Globus pallidus (tissue), 1 donor: ENCODE data around the gene PERM1.
"Not testable (repeated sequence)": the region's sequence is repeated elsewhere in the genome, so short reads cannot be mapped to it uniquely, and the experiment has no call there.

Experiments
- DNase-seq: peaks from one replicate; pipeline ENCODE4 v3.0.0-alpha.2; 2015; ENCODE audit warnings: low spot score

Gene PERM1

DNA sequence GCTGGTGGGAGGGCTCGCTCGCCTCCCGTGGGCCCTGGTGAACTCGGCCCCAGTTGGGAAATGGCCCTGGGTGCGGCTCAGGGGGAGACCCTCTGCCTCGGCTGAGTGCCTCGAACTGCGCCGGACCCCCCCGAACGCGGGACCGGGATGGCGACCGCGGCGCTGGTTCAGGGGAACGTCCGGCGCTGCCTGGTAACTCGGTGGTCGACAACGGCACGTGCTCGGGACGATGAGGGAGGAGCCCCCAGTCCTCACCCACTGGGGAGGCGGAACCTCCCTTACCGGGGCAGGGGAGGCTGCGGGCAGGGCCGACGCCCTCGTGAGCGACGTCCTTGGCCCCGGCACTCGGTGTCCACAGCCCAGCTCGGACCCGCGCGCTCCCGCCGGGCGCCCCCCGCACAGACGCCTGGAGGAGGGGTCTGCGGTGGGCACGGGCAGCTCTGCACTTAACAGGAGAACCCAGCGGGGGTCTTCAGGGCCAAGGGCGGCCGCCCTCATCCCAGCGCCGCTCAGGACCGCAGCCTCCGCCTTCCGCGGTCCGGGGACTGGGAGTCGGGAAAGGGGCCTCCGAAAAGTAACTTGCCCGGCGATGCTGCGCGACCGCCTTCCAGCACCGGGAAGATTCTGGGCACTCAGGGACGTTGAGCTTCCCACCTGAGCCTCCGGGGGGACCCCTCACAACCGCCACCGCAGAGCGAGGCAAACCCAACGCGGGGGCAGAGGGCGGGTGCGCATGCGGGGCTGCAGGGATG lies 16.3 kb upstream of the PERM1 start:
- no peak for DNase-seq

DNA sequence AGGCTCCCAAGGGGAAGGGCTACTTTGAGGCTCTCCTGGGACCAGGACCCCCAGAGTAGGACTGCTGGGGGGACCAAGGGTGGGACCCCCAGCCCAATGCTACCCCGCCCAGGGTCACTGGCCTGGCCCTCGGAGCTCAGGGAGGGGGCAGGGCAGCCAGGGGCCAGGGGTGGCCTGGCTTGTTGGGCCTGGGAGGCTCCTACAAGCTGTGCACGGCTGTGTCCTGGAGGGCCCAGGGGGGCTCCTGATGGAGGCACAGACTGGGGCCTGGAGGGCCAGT lies 15.8 kb upstream of the PERM1 start:
- DNase-seq, result no peak

DNA sequence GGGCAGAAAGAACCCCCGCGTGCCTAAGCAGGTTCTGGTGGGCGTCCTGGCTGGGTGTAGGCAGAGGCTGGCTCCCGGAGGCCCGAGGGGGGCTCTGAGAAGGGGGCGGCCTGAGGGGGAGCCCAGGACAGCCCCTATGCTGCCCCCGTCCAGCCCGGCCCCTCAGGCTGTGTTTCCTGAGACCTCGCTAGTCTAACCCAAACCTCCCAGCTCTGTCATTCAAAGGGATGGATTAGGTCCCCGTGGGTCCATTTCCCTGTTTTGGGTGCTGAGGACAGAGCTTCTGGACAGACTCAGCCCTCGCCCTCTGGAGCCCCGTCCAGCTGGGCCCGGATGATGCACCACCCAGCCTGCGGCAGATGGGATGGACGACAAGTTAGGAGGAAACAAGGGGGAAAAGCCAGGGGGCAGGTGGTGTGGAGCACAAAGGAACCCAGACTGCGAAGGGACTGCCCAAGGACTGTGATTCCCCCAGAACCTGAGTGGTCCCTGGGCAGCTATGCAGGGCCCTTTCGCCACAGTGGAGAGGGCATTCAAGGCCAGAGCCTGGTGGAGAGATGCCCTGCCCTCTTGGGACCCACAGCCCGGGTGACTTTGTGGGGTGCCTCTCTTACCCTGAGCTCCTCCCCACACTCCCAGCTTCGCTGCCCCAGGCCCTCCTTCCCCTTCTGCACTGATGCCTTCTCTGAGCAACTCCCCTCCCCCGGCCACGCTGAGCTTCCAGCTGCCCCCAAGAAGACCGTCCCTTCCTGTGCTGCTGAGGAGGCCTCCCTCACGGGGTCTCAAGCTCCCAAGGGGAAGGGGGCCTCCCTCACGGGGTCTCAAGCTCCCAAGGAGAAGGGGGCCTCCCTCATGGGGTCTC lies 15.2 kb upstream of the PERM1 start:
- DNase-seq, result no peak

DNA sequence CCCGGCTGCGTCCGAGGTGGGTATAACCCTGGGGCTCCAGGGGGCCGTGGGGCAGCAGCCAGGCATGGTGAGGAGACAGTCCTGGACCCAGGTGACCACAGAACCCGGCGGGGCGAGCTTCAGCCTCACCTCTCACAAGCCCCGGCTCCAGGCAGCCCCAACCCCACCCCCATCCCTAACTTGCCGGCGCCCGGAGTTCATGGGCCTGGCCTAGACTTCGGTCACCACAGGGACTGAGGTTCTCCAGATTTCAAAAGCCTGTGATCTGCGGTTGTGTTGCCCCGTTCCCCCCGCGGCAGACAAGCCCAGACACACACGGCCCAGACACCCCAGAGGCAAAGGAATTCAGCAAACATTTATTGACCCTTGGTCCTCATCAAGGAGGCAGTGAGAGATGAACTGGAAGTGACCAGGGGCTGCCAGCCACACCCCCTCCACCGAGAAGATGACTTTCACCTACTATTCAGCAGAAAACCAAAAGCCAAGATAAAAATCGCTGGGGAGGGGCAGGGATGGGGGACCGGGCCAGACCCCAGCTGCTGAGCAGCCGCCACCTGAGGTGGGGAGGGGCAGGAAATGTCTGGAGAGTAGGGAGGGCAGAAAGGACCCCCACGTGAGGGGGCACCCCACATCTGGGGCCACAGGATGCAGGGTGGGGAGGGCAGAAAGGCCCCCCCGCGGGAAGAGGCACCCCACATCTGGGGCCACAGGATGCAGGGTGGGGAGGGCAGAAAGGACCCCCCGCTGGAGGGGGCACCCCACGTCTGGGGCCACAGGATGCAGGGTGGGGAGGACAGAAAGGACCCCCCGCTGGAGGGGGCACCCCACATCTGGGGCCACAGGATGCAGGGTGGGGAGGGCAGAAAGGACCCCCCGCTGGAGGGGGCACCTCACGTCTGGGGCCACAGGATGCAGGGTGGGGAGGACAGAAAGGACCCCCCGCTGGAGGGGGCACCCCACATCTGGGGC lies 14.1 kb upstream of the PERM1 start:
- DNase-seq, result no peak

DNA sequence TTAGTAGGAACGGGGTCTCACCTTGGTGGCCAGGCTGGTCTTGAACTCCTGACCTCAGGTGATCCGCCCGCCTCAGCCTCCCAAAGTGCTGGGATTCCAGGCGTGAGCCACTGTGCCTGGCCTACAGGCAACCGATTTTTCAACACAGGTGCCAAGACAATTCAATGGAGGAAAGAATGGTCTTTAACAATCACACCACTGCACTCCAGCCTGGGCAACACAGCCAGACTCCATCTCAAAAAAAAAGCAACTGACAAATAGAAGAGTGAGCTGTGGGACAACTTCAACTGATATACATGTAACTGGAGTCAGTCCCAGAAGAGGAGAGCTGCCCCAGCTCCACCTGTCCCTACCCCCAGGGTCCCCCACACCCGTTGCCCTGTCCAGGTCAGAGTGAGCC lies 12.7 kb upstream of the PERM1 start:
- DNase-seq, result not testable (repeated sequence)

DNA sequence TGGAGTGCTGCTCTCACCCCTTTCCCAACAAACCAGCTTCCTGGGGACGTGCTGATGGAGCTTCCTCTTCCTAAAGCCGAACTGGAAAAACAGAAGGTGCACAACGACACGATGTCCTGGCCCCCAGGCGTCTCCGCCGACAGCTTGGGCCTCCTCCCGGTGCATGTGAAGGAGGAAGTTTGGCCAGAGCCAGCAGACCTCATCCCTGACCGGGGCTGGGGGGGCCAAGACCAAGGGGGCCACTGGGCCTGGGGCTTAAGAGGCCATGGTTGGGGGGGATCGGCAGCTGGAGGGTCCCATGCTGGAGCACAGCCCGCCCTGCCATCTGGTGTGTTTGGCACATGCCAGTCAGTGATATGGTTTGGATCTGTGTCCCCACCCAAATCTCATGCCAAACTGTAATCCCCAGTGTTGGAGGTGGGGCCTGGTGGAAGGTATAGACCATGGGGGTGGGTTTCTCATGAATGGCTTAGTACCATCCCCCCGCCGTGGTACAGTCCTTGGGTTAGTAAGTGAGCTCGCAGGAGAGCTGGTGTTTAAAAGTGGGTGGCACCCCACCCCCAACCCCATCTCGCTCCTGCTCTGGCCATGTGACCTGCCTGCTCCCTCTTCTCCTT lies 11.6 kb upstream of the PERM1 start:
- no peak for DNase-seq

DNA sequence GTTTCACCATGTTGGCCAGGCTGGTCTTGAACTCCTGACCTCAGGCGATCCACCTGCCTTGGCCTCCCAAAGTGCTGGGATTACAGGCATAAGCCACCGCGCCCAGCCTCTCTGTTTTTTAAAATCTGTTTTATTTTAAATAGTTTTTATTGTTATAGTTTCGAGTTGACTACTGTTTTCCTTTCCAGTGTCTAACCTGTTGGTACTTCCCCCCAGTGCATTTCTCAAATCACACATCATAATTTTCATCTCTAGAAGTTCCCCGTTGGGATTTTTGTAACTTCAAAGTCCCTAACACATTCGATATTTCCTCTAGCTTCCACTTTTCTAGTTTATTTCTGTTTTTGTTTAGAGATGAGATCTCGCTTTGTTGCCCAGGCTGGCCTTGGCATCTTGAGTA lies 10.5 kb upstream of the PERM1 start:
- no peak for DNase-seq

DNA sequence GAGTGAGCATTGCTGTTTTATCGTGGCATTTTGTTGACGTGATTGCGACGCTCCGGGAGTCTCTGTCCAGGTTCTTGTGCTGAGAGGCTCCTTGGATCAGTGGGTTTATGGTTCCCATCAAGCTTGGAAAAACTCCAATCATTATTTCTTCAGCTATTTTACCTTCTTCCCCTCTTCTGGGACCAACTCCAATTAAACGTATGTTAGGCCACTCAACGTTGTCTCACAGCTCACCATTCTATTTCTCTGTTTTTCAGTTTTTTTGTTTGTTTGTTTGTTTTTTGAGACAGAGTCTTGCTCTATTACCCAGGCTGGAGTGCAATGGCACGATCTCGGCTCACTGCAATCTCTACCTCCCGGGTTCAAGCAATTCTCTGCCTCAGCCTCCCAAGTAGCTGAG lies 10.0 kb upstream of the PERM1 start:
- DNase-seq, result no peak

DNA sequence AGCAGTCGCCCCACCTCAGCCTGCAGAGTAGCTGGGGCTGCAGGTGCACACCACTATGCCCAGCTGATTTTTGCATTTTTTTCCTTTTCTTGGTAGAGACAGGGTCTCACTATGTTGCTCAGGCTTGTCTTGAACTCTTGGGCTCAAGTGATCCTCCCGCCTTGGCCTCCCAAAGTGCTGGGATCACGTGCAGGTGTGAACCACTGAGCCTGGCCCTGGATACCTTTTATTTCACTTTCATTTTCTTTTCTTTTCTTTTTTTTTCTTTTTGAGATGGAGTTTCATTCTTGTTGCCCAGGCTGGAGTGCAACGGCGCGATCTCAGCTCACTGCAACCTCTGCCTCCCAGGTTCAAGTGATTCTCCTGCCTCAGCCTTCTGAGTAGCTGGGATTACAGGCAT lies 9.4 kb upstream of the PERM1 start:
- not testable (repeated sequence) for DNase-seq

DNA sequence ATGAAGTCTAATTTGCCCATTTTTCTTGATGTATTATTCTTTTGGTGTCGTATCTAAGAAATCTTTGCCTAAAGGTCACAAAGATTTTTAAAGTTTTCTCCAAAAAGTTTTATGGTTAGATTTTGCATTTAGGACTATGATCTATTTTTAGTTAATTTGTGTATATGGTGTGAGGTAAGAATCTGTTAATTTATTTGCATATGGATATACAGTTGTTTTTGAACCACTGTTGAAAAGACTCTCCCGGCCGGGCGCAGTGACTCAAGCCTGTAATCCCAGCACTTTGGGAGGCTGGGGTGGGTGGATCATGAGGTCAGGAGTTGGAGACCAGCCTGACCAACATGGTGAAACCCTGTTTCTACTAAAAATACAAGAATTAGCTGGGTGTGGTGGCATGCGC lies 6.2 kb upstream of the PERM1 start:
- not testable (repeated sequence) for DNase-seq

DNA sequence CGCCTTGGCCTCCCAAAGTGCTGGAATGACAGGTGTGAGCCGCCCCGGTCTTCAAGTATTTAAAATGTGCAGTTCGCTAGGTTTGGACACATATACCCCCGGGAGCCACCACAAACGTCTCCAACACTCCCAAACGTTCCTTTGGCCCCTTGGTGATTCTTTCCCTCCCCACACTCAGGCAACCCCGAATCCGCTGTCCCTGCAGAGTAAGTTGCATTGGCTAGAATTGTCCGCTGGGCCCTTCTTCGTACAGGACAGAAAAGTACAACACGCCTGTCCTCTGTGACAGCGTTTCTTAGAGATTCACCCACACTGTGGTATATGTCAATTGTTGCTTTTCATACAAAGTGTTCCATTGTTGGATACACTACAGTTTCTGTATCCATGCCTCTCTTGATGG lies 3.2 kb upstream of the PERM1 start:
- no peak for DNase-seq

DNA sequence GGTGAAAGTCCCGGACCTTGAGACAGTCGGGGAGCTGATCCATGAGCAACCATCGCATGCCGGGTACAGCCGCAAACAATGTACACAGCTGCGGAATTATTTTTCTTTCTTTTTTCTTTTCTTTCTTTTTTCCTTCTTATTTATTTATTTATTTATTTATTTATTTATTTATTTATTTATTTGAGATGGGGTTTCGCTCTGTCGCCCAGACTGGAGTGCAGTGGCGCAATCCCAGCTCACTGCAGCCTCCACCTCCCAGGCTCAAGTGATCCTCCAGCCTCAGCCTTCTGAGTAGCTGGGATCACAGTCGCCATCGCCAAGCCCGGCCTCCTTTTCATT lies 2.6 kb upstream of the PERM1 start:
- DNase-seq, result no peak

DNA sequence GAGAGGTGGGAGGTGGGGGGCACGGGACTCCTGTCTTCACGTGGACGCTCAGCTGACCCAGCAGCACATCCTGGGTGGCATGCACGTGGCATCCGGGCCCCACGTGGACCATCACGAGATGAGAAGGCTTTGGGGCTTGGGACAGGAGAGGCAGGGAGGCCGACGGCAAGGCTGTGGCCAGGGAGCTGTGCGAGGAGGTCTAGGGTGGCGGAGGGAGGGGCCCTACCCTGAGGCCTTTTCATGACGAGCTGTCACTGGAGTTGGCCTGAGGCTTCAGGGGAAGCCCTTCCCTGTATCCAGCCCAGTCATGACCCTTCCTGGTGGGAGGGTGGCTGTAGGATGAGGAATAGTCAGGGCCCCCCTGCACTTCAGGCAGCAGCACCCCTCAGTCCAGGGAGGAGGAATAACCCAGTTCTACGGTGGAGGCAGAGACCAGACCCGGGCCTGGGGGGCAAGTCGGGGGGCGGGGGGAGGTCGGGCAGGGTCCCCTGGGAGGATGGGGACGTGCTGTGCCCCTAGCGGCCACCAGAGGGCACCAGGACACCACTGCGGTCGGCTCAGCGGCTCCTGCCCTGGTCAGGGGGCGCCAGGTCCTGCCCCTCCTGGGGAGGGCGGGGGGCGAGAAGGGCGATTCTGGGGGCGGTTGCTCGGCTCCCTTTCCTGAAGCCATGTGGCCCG lies 2.0 kb upstream of the PERM1 start:
- DNase-seq, result no peak

DNA sequence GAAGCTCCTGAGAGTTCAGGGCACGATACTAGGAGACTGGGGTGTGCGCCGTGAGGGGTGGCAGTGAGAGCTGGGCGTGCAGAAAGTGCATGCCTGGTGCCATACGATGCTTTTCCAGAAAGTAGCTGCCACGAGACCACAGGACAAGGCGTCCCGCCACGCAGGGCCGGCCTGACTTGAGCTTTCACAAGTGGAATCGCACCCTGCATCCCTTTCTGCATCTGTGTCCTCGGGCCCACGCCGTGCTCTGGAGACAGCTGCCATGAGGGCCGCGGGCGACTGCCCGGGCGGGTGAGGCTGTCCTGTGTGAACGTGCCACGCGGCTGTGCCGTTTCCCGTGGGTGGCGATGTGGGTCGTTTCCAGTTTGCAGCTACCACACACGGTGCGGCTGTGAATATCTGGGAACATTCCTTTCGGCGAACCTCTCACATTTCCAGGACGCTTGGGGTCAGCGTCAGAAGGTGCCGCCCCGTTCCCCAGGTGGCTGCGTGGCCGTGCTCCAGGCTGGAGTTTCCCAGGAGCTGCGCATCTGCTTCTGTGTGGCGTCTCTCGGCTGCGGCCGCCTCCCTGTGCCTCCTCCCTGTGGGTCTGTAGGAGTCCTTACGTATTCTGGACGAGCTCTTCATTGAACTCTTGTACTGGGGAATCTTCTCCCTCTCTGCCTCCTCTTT lies 1.0 kb upstream of the PERM1 start:
- DNase-seq, result no peak

DNA sequence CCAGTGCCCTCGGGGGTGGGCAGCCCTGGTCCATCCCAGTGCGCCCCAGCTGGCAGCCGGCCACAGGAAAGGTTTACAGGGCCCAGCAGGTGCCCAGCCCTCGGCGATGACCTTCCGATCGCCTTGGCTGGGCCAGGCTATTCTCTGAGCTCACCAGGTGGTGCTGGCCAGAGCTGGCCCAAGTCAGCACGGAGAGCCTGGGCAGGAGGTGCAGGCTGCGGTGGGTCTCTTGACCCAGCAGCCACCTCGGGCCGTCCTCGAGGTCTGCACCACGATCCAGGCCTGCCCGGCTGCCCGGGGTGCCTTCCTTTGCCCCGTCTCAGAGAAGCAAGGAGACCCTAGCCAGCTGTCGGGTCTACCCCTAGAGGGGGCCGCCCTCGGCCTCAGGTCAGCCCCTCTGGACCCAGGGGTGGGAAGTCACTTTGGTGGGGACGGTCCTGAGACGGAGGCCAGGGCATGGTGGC lies 370 bp downstream of the PERM1 start:
- DNase-seq, result no peak

DNA sequence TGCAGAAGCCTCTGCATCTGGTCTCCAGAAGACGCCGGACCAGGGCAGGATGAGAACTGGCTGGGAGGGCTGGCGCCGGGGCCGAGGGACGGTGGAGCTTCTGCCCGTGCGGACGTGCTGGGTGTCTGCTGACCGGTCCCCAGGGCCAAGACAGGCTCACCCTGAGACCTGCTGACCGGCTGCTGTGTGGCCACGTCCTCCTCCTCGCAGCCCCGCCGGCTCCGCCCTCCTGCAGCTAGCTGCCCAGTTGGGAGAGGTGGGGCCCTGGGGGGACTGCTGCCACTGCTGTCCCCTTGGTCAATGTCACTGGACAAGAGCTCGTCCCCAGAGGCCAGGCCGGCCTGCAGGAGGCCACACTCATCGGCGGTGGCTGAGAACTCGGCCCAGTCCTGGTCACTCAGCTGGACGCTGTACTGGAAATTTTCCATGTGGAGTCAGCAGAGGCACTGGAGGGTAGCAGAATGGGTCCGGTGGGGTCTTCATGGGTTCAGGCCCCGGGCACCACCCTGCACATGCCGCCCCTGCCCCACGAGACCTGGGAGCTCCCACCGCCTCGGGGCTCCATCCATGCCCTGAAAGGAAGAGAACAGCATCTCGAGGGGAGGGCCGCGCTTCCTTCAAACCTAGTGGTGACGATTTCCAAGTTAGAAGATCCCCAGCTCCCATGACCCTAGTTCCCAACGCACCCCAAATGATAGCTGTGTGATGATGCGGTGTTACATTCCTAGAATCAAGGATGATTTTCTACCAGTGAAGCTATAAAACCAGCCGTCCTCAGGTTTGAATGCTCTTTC lies 1.1 kb downstream of the PERM1 start:
- no peak for DNase-seq

DNA sequence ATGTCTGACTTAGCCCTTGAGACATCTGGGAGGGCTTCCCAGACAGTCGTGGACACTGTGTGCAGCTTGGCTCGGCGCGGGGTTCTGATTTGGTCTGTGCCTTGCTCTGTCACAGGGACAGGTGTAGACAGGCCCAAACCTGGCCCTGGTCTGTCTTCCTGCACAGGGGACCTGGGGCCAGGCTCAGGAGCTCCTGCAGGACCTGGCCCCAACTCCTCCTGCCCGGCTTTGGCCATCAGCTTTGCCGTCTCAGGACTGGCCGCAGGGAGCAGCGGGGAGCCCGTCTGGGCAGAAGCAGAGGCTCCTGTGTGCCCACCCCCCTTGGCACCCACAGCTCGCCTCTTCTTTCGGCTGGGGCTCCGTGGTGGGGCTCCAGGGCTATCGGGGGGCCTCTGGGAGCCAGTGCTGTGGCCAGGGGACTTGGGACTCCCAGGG lies 1.7 kb downstream of the PERM1 start:
- DNase-seq, result no peak

DNA sequence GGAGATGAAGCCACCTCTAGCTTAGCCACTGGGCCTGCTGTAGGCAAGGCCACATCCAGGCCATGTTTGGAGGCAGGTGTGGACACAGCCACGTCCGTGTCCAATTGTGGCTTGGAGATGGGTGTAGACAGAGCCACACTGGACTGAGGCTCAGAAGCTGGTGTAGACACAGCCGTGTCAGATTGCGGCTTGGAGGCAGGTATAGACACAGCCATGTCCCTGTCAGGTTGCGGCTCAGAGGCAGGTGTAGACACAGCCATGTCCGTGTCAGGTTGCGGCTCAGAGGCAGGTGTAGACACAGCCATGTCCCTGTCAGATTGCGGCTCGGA lies 2.2 kb downstream of the PERM1 start:
- no peak for DNase-seq

DNA sequence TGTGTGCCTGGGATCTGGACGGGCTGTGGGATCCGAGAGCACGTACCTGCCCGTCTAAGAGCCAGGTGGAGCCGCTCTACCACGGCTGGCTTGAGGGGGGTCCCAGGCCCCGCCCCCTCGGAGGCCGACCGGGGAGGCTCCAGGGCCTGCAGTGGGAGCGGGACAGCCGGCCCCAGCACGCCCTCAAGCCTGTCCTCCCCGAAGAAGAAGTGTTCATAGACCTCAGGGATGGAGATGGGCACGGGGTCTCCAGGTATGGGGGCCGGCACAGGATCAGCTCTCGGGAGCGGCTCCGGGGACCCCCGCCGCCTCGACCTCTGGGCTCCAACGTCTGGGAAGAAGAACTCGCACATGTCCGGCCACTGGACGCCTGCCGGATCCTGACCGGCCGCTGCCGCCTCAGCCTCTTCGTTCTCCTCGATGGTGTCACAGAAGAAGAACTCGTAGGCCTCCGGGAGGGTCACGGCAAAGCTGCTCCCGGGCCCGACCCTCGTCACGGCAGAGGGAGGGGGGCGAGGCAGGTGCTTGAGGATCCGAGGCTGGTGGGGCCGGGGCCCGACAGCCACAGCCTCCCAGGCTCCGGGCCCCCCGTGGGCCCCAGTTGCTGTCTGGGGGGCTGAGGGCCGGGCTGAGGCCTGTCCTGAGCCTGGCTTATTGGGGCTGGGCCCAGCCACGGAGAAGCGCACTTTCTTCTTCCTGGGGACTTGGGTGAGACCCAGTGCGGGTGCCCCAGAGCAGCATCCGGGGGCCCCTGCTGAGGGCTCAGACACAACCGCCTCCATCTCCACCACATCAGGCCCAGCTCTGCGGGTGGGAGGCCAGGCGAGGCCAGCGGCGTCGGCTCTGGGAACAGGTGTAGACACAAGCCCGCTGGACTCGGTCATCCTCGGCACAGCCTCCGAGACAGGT lies 2.8 kb downstream of the PERM1 start:
- DNase-seq, result no peak
